HCT116 (cell line): ENCODE results near the gene SUSD3.

Source experiments
- CEBPB ChIP-seq: IDR thresholded peaks from 2 replicates; pipeline ENCODE4 v1.6.1; 2012; ENCODE audit warnings: low read depth
- EZH2 ChIP-seq: fragments of 200-600 bp; sonication (generic); IDR thresholded peaks from 2 replicates; pipeline ENCODE4 v1.6.1; 2017; ENCODE audit warnings: antibody characterized with exemption, mixed run types
- POLR2A ChIP-seq: IDR thresholded peaks from 2 replicates; pipeline ENCODE4 v1.7.0; 2011; ENCODE audit warnings: borderline replicate concordance; ENCODE audit not compliant: insufficient read depth, insufficient read length; ENCODE audit errors: extremely low read depth
- REST ChIP-seq: IDR thresholded peaks from 2 replicates; pipeline ENCODE4 v1.6.1; 2012; ENCODE audit warnings: low read depth
- TCF7L2 ChIP-seq: IDR thresholded peaks from 2 replicates; pipeline ENCODE4 v1.7.0; 2011; ENCODE audit warnings: borderline replicate concordance, inconsistent platforms; ENCODE audit not compliant: insufficient read depth, insufficient read length; ENCODE audit errors: extremely low read depth
- TF ChIP-seq, protein P1 (sequence below), 3 experiments: fragments of 200-600 bp in 1 of 3; sonication (generic) in 1 of 3; IDR thresholded peaks in 2 of 3; conservative IDR thresholded peaks in 1 of 3; 2 replicates each; pipeline ENCODE4 v1.5.1; 2012 to 2017; ENCODE audit warnings: low read depth in 2 of 3, low read length in 2 of 3, antibody characterized with exemption in 1 of 3, borderline replicate concordance in 1 of 3, control low read depth in 1 of 3, mild to moderate bottlenecking in 1 of 3, mixed read lengths in 1 of 3, mixed run types in 1 of 3, moderate library complexity in 1 of 3; ENCODE audit not compliant: insufficient read depth in 1 of 3

DNA sequence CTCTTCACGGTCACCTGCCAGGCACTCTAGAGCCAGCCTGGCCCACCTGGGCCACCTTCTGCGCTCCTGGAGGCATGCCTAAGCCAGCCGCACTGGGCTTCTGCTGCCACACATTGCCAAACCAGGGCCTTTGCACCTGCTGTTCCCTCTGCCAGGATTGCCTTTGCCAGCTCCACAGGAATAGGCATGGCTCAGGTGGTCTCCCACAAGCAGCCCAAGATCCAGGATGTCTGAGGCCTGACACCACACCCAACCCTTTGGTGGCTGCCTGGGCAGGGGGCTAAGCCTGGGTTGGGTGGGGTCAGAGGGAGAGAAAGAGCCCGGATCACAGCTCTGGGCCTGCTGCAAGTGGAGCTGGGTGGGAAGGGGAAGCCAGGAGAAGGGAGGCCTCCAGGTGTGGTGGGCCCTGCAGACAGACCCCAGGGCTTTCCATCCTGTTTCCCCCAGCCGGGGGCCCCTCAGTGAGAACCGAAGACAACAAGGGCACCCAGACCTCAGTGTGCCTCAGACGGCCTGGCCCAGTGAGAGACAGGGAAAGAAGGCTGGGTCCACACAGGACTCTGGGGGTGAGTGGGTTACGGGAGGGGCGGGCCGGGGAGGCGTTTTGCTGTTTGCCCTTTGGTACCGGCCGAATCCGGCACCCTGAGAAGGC is 672 bp upstream of the SUSD3 start:
- TF ChIP-seq TCF7L2 (no peak), CEBPB (no peak), REST (no peak), EZH2 (no peak), POLR2A (no peak)
- TF ChIP-seq, protein P1, sequence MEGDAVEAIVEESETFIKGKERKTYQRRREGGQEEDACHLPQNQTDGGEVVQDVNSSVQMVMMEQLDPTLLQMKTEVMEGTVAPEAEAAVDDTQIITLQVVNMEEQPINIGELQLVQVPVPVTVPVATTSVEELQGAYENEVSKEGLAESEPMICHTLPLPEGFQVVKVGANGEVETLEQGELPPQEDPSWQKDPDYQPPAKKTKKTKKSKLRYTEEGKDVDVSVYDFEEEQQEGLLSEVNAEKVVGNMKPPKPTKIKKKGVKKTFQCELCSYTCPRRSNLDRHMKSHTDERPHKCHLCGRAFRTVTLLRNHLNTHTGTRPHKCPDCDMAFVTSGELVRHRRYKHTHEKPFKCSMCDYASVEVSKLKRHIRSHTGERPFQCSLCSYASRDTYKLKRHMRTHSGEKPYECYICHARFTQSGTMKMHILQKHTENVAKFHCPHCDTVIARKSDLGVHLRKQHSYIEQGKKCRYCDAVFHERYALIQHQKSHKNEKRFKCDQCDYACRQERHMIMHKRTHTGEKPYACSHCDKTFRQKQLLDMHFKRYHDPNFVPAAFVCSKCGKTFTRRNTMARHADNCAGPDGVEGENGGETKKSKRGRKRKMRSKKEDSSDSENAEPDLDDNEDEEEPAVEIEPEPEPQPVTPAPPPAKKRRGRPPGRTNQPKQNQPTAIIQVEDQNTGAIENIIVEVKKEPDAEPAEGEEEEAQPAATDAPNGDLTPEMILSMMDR (IDR thresholded peaks at IDR 0.05 in 2 of 3, conservative IDR thresholded peaks at IDR 0.05 in 1 of 3; ENCODE audit: borderline replicate concordance in 1 of 3, insufficient read depth in 1 of 3, low read depth in 2 of 3, low read length in 2 of 3), result no peak
